Measurements from ENCODE around the gene ACADSB.

Gene ACADSB

DNA sequence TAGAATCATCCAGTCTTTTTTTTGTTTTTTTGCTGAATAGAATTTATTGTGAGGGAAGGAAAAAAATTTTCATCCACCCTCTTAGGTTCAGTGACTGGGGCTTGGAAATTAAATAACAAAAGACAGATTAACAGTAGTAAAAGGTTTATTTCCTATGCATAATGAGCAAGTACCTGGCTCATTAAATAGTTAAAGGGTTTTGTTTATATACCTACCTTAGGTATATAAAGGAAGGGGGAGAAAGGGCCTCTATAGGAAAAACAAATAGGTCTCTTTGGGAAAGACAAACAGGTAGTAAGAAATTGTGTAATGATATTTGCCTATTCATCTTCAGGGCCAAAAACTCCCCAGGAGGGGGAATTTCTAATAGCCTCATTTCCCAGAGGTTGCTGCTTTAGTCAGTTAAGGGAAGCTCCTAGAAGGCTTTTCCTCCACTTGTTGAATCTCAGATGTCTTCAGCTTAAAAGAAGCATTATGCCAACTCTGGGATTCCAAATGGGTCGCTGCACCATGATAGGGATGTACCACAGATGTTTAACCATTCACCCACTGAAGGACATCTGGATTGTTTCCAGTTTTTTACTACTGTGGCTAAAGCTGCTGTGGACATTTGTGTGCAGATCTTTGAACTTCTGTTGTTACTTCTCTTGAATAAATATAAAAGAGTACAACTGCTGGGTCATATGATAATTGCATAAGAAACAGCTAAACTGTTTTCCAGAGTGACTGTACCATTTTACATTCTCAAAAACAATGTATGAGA is 11.3 kb downstream of the ACADSB start:
- H3K4me1 ChIP-seq: no peaks in the 10 kb centered on the region
- no peaks in the 10 kb centered on the region for H3K27me3 ChIP-seq (ENCODE audit: control insufficient read depth, insufficient read depth, low read length)
- H3K27ac ChIP-seq: no peak overlapping the region
- H3K36me3 ChIP-seq (ENCODE audit: control insufficient read depth, insufficient read depth, low read length): no peaks in the 10 kb centered on the region
- no peak overlapping the region for H3K4me2 ChIP-seq (ENCODE audit: low read length)
- H3K9me3 ChIP-seq (ENCODE audit: control insufficient read depth, low read length): no peaks in the 10 kb centered on the region
- H3K79me2 ChIP-seq: peaks cover 10% of the 10 kb centered on the region
- TF ChIP-seq, protein P1, sequence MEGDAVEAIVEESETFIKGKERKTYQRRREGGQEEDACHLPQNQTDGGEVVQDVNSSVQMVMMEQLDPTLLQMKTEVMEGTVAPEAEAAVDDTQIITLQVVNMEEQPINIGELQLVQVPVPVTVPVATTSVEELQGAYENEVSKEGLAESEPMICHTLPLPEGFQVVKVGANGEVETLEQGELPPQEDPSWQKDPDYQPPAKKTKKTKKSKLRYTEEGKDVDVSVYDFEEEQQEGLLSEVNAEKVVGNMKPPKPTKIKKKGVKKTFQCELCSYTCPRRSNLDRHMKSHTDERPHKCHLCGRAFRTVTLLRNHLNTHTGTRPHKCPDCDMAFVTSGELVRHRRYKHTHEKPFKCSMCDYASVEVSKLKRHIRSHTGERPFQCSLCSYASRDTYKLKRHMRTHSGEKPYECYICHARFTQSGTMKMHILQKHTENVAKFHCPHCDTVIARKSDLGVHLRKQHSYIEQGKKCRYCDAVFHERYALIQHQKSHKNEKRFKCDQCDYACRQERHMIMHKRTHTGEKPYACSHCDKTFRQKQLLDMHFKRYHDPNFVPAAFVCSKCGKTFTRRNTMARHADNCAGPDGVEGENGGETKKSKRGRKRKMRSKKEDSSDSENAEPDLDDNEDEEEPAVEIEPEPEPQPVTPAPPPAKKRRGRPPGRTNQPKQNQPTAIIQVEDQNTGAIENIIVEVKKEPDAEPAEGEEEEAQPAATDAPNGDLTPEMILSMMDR (IDR thresholded peaks at IDR 0.05): no peak
- H2AFZ ChIP-seq: no peak overlapping the region
- H3K4me3 ChIP-seq (ENCODE audit: low read depth, low read length): no peak overlapping the region
- no peak overlapping the region for H3K9ac ChIP-seq

DNA sequence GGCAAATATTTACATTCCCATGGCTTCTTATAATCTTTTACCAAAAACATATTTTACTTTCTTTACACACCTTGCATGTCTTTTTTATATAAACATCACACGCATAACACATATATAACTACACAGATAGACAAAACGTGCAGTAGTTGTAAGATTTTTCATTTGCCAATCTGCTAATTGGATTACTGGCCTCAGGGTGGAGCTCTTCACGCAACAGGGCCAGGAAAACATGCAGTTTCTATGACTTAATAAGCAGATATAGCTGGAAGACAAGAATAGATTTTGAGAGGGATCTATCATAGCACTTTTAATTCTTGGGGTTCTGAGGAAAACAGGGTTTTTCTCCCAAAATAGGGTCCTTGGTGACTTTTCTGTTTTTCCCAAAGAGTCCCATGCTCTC is 12.7 kb downstream of the ACADSB start:
- Histone ChIP-seq H3K79me2 (peaks cover 7% of the 10 kb centered on the region), H3K4me2 (ENCODE audit: low read length) (no peak overlapping the region), H3K27me3 (ENCODE audit: control insufficient read depth, insufficient read depth, low read length) (no peaks in the 10 kb centered on the region), H3K27ac (no peak overlapping the region), H2AFZ (no peak overlapping the region), H3K9me3 (ENCODE audit: control insufficient read depth, low read length) (no peaks in the 10 kb centered on the region), H3K4me3 (ENCODE audit: low read depth, low read length) (no peak overlapping the region), H3K9ac (no peak overlapping the region), H3K36me3 (ENCODE audit: control insufficient read depth, insufficient read depth, low read length) (no peaks in the 10 kb centered on the region), H3K4me1 (no peaks in the 10 kb centered on the region)
- TF ChIP-seq, protein P1 (IDR thresholded peaks at IDR 0.05): no peak

DNA sequence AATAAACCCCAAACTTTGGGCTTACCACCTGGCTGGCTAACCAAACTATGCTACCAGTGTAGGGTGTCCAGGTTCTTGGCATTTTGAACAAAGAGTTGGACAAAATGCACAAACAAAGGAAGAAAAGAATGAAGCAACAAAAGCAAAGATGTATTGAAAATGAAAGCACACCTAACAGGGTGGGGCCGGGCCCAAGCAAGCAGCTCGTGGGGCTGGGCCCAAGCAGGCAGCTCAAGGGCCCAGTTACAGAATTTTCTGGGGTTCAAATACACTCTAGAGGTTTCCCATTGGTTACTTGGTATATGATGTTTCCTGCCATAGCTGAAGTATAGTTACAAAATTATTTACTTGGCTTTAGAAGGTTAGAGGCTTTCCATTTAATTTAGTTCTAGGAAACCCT is 15.7 kb downstream of the ACADSB start:
- no peaks in the 10 kb centered on the region for H3K4me1 ChIP-seq
- H2AFZ ChIP-seq: no peak overlapping the region
- no peaks in the 10 kb centered on the region for H3K9me3 ChIP-seq (ENCODE audit: control insufficient read depth, low read length)
- no peak overlapping the region for H3K4me3 ChIP-seq (ENCODE audit: low read depth, low read length)
- H3K36me3 ChIP-seq (ENCODE audit: control insufficient read depth, insufficient read depth, low read length): no peaks in the 10 kb centered on the region
- no peak overlapping the region for H3K27ac ChIP-seq
- no peaks in the 10 kb centered on the region for H3K79me2 ChIP-seq
- TF ChIP-seq, protein P1 (IDR thresholded peaks at IDR 0.05): no peak
- no peak overlapping the region for H3K9ac ChIP-seq
- H3K27me3 ChIP-seq (ENCODE audit: control insufficient read depth, insufficient read depth, low read length): no peaks in the 10 kb centered on the region
- H3K4me2 ChIP-seq (ENCODE audit: low read length): no peak overlapping the region

DNA sequence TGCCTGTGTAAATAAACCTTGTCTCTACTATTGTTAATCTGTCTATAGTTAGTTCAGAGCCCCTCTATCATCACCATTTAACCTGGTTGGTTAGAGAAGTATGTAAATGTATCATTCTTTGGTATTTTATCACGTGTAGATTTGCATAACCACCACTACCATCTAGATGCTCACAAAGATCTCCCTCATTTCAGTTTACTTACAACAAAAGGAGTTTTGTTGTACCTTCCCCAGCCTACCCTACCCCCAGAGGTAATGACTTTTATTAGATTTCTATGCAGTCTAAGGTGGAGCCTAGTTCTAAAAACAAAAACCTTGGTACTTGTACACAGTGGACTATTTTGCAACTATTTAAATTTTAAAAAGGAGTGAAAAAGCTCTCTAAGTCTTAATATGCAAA is 17.5 kb downstream of the ACADSB start:
- Histone ChIP-seq H3K36me3 (ENCODE audit: control insufficient read depth, insufficient read depth, low read length) (no peaks in the 10 kb centered on the region), H3K27ac (no peak overlapping the region), H3K9me3 (ENCODE audit: control insufficient read depth, low read length) (no peaks in the 10 kb centered on the region), H3K4me1 (no peaks in the 10 kb centered on the region), H3K9ac (no peak overlapping the region), H3K79me2 (no peaks in the 10 kb centered on the region), H3K27me3 (ENCODE audit: control insufficient read depth, insufficient read depth, low read length) (no peaks in the 10 kb centered on the region), H2AFZ (no peak overlapping the region), H3K4me2 (ENCODE audit: low read length) (no peak overlapping the region), H3K4me3 (ENCODE audit: low read depth, low read length) (no peak overlapping the region)
- TF ChIP-seq, protein P1 (IDR thresholded peaks at IDR 0.05): no peak

DNA sequence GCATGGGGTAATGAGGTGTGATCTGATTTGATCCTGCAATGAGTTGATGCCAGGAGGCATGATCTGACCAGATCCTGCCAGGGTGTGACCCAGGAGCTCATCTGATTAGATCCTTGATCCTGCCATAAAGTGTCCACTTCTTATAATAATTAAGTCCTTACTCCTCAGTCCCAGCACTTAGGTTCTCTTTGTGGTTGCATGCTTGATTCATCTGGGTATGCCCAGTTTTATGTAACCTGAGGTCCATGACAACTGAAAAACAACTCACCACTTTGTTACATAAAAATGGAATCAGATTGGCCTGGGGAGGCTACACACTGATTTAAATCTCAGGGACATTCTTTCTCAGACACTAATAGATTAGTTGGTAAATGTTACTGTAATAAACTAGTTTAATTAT is 19.1 kb downstream of the ACADSB start:
- H2AFZ ChIP-seq: no peak overlapping the region
- TF ChIP-seq, protein P1 (IDR thresholded peaks at IDR 0.05): no peak
- H3K27me3 ChIP-seq (ENCODE audit: control insufficient read depth, insufficient read depth, low read length): no peaks in the 10 kb centered on the region
- no peak overlapping the region for H3K4me2 ChIP-seq (ENCODE audit: low read length)
- no peaks in the 10 kb centered on the region for H3K79me2 ChIP-seq
- no peak overlapping the region for H3K9ac ChIP-seq
- H3K9me3 ChIP-seq (ENCODE audit: control insufficient read depth, low read length): no peaks in the 10 kb centered on the region
- H3K4me1 ChIP-seq: no peaks in the 10 kb centered on the region
- no peak overlapping the region for H3K4me3 ChIP-seq (ENCODE audit: low read depth, low read length)
- H3K36me3 ChIP-seq (ENCODE audit: control insufficient read depth, insufficient read depth, low read length): no peaks in the 10 kb centered on the region
- H3K27ac ChIP-seq: no peak overlapping the region

Measured in parathyroid adenoma (tissue), 2 donors.